Mucosa of stomach (tissue), 1 donor: Measurements from ENCODE around the gene EMX1.

Experiments used
- H3K27me3 ChIP-seq: one replicate; pipeline ENCODE4 v1.7.0; 2013; ENCODE audit warnings: mild to moderate bottlenecking, low read length; ENCODE audit not compliant: control insufficient read depth, insufficient read depth
- H3K36me3 ChIP-seq: one replicate; pipeline ENCODE4 v1.7.0; 2013; ENCODE audit warnings: low read length; ENCODE audit not compliant: control insufficient read depth, insufficient read depth
- H3K4me1 ChIP-seq: one replicate; pipeline ENCODE4 v1.7.0; 2013; ENCODE audit warnings: mild to moderate bottlenecking, low read length; ENCODE audit not compliant: control insufficient read depth, insufficient read depth
- H3K4me3 ChIP-seq: one replicate; pipeline ENCODE4 v1.7.0; 2013; ENCODE audit warnings: low read length
- H3K9ac ChIP-seq: one replicate; pipeline ENCODE4 v1.7.0; 2013; ENCODE audit warnings: mild to moderate bottlenecking, low read length, moderate library complexity
- H3K9me3 ChIP-seq: one replicate; pipeline ENCODE4 v1.7.0; 2013; ENCODE audit warnings: mild to moderate bottlenecking, low read length, moderate library complexity; ENCODE audit not compliant: control insufficient read depth
- donor health status: Pancreatic carcinoma.

EMX1 gene

DNA sequence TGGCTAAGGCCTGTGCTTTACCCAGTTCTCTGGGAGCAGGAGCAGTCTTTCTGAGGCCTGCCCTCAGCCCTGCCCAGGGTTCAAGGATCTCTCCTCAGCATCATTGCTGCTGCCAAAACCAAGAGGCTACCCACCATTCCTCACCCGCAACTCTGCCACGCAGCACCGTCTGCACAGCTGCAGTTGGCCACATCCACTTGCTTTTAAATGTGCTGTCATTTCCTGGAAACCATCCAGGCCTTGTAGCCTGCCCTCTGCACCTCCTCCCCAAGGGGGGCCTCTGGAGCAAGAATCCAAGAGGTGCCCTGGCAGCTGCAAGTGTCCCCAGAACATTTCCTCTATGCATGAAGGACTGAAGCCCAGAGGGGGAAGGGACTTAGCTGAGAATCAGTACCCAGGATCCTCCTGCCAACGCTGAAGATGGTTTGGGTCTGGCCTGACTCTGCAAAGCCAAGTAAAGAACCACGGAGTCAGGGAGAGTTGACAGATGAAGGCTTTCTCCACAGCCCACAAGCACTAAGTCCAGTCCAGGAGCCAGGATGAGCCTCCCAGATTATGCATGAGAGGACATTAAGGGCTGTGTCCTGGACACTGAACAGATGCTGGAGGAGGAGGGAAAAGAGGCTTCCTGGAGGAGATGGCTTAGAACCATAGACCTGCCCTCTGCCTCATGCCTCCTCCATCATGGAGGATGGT is 14.9 kb downstream of the EMX1 start:
- Histone ChIP-seq H3K27me3 (peaks cover 58% of the 10 kb centered on the region), H3K36me3 (no peaks in the 10 kb centered on the region), H3K4me1 (peaks cover 10% of the 10 kb centered on the region), H3K4me3 (no peak overlapping the region), H3K9ac (no peak overlapping the region), H3K9me3 (no peaks in the 10 kb centered on the region)

DNA sequence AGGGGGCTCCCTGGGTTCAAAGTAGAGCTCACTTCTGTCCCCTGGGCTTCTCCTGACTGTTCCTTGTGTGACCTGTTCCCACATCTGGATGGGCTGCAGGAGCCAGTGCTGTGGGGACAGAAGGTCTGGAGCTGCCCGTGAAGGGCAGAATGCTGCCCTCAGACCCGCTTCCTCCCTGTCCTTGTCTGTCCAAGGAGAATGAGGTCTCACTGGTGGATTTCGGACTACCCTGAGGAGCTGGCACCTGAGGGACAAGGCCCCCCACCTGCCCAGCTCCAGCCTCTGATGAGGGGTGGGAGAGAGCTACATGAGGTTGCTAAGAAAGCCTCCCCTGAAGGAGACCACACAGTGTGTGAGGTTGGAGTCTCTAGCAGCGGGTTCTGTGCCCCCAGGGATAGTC is 15.5 kb downstream of the EMX1 start:
- Histone ChIP-seq H3K4me1 (peaks cover 10% of the 10 kb centered on the region), H3K4me3 (no peak overlapping the region), H3K36me3 (no peaks in the 10 kb centered on the region), H3K9me3 (no peaks in the 10 kb centered on the region), H3K27me3 (peaks cover 55% of the 10 kb centered on the region), H3K9ac (no peak overlapping the region)

DNA sequence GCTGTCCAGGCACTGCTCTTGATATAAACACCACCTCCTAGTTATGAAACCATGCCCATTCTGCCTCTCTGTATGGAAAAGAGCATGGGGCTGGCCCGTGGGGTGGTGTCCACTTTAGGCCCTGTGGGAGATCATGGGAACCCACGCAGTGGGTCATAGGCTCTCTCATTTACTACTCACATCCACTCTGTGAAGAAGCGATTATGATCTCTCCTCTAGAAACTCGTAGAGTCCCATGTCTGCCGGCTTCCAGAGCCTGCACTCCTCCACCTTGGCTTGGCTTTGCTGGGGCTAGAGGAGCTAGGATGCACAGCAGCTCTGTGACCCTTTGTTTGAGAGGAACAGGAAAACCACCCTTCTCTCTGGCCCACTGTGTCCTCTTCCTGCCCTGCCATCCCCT is 15.9 kb downstream of the EMX1 start:
- peaks cover 10% of the 10 kb centered on the region for H3K4me1 ChIP-seq
- H3K36me3 ChIP-seq = no peaks in the 10 kb centered on the region
- H3K4me3 ChIP-seq = no peak overlapping the region
- H3K27me3 ChIP-seq = peaks cover 54% of the 10 kb centered on the region
- no peak overlapping the region for H3K9ac ChIP-seq
- no peaks in the 10 kb centered on the region for H3K9me3 ChIP-seq

DNA sequence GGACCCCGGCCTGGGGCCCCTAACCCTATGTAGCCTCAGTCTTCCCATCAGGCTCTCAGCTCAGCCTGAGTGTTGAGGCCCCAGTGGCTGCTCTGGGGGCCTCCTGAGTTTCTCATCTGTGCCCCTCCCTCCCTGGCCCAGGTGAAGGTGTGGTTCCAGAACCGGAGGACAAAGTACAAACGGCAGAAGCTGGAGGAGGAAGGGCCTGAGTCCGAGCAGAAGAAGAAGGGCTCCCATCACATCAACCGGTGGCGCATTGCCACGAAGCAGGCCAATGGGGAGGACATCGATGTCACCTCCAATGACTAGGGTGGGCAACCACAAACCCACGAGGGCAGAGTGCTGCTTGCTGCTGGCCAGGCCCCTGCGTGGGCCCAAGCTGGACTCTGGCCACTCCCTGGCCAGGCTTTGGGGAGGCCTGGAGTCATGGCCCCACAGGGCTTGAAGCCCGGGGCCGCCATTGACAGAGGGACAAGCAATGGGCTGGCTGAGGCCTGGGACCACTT is 16.4 kb downstream of the EMX1 start:
- Histone ChIP-seq H3K4me3 (no peak overlapping the region), H3K9ac (no peak overlapping the region), H3K4me1 (peaks cover 10% of the 10 kb centered on the region), H3K36me3 (no peaks in the 10 kb centered on the region), H3K27me3 (peaks cover 49% of the 10 kb centered on the region), H3K9me3 (no peaks in the 10 kb centered on the region)

DNA sequence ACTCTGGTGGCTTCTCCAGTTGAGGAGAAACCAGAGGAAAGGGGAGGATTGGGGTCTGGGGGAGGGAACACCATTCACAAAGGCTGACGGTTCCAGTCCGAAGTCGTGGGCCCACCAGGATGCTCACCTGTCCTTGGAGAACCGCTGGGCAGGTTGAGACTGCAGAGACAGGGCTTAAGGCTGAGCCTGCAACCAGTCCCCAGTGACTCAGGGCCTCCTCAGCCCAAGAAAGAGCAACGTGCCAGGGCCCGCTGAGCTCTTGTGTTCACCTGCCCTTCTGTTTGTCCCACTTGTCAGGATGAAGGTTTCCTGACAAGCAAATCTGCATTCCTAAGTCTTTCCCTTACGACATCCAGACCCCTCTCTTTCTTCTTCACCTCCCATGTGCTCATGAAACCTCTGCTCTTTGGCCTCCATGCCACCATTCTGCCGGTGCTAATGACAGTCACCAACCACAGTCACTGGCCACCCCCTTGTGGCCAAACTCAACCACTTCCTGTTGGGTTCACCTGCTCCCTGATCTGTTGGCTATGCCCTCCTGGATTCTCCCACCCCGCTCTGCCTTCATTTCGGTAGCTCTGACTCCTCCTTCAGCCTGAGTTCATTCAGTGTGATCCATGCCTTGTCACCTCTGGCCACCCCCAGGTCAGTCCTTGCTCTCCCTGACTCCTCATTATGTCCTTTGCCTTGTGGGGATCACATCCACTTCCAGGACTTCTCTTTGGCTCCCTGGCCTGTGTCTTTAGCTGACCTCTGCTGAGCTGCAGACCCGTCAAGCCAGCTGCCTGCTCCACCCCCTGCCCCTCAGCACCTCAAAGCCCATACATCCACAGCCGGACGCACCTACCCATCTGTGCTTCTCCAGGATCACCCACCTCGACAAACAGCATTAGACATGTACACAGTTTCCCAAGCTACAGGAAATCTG is 17.6 kb downstream of the EMX1 start:
- no peak overlapping the region for H3K4me3 ChIP-seq
- no peaks in the 10 kb centered on the region for H3K36me3 ChIP-seq
- H3K4me1 ChIP-seq = peaks cover 10% of the 10 kb centered on the region
- H3K27me3 ChIP-seq = peaks cover 37% of the 10 kb centered on the region
- H3K9me3 ChIP-seq = no peaks in the 10 kb centered on the region
- H3K9ac ChIP-seq = no peak overlapping the region

DNA sequence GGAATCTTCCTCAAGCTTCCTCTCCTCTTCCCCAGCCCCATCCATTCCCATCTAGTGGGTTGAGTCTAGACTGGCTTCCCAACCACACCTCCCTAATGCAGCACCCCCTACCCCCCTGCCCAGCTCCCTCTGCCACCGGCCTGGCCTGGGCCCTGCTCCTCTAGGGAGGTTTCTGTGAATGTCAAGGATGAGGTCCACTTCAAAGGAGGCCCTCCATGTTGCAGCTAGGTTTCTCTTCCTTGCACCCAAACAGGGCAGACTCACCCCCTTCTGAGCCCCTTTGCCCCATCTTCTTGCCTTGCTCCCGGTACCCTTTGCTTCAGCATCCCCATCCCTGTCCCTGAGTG is 18.3 kb downstream of the EMX1 start:
- Histone ChIP-seq H3K9me3 (no peaks in the 10 kb centered on the region), H3K36me3 (no peaks in the 10 kb centered on the region), H3K9ac (no peak overlapping the region), H3K27me3 (peaks cover 31% of the 10 kb centered on the region), H3K4me1 (peaks cover 10% of the 10 kb centered on the region), H3K4me3 (no peak overlapping the region)

DNA sequence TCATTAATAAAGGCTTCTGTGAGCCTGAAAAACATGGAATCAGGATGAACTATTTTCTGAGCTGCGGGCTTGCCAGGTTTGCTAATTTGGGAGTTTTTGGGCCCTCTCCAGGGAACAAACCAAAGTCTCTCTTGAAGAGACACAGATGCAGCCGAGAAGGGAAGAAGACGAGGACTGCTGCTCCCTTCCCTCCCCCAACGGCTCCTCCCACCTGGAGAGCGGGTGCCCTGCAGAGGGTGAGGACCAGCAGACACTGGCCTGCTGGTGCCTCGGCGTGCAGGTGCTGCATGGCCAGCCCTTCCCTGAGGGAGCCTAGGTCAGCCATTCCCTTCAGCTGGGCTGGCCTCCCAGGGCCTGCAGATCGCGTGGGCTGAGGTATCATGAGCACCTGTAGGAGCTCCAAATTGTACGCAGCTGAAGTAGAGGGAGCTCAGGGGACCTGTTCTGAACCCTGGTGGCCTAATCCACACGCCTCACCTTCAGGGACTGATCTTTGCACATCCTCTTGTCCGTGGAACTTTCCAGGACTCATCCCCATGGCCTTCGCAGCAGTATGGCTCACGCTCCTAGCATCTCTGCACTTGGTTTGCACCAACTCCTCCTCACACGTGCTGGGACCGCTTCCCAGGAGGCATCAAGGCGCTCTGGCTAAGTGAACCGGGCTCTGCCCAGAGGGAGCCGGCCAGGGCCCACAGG is 19.5 kb downstream of the EMX1 start:
- no peak overlapping the region for H3K9ac ChIP-seq
- no peak overlapping the region for H3K4me3 ChIP-seq
- no peaks in the 10 kb centered on the region for H3K36me3 ChIP-seq
- H3K27me3 ChIP-seq = peaks cover 29% of the 10 kb centered on the region
- H3K4me1 ChIP-seq = peaks cover 10% of the 10 kb centered on the region
- no peaks in the 10 kb centered on the region for H3K9me3 ChIP-seq

DNA sequence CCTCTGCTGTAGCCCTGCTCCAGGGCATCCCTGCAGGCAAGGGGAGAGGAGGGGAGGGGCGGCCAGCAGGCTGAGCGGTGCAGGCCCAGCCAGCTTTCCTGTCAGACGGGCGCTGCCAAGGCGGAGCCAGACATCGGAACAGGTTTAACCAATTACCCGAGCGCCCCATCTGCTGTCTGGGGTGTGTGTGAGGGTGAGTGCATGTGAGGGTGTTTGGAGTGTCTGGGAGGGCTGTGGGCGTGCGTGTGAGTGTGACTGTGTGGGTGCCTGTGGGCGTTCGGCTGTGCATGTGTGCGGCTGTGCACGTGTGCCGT is 20.0 kb downstream of the EMX1 start:
- H3K27me3 ChIP-seq = peaks cover 24% of the 10 kb centered on the region
- no peaks in the 10 kb centered on the region for H3K36me3 ChIP-seq
- H3K4me1 ChIP-seq = peaks cover 10% of the 10 kb centered on the region
- H3K9me3 ChIP-seq = no peaks in the 10 kb centered on the region
- H3K4me3 ChIP-seq = no peak overlapping the region
- H3K9ac ChIP-seq = no peak overlapping the region

DNA sequence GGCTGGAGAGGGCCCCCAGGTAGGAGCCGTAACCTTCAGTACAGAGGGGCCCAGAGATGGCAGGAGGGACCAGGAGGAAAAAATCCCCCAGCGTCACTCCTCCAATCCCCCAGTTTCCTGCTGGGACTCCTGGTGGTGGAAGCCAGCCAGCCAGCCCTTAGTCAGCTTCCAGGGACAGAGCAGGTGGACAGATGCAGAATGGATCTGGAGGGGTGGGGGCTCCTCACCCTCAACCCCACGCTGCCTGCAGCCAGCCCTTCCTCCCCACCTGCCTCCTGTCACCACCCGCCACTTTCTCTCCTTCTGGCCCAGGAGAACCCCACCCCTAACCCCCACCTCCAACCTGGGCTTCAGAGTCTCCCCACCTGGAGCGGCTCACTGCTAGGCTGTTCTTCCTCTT is 21.1 kb downstream of the EMX1 start:
- H3K36me3 ChIP-seq = no peaks in the 10 kb centered on the region
- H3K27me3 ChIP-seq = peaks cover 15% of the 10 kb centered on the region
- no peak overlapping the region for H3K4me3 ChIP-seq
- H3K9me3 ChIP-seq = no peaks in the 10 kb centered on the region
- H3K4me1 ChIP-seq = peaks cover 6% of the 10 kb centered on the region
- H3K9ac ChIP-seq = no peak overlapping the region

DNA sequence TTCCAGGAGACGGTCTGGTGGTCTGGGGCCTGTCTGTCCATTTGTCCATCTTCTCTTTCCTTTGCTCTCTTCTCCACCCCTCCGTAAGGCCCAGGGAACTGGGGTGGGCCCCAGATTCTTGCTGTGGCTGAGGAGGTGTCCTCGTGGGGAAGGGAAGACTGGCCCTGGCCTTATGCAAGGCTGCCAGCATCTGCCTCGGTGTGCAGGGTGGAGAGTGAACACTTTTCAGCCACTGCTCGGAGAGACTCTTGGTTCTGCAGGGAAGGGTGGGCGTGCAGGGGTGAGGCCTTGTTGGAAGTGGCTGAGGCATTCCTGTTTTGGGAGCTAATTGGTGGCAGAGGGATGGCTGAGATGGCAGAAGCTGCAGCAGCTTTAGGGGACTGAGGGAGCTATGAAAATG is 23.0 kb downstream of the EMX1 start:
- Histone ChIP-seq H3K4me1 (no peaks in the 10 kb centered on the region), H3K27me3 (peaks cover 15% of the 10 kb centered on the region), H3K4me3 (no peak overlapping the region), H3K36me3 (no peaks in the 10 kb centered on the region), H3K9me3 (no peaks in the 10 kb centered on the region), H3K9ac (no peak overlapping the region)

DNA sequence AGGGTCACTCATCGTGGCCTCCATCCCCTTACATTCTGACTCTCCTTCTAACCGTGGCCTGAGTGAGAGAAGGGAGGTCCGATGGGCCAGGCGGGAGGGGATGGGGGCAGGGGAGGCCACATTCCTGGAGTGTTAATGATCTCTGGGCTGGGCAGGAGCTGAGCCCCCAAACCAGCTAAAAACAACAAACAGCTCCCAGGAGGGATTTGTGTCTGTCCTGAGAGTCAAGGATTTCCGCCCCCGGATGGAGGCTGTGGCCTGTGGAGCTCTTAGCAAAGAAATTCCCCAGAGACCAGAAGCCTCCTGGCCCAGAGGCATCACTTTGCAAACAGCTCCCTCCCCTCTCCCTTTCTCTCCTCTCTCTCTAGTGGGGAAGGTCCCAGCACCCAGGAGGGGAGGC is 23.5 kb downstream of the EMX1 start:
- H3K9ac ChIP-seq = no peak overlapping the region
- no peaks in the 10 kb centered on the region for H3K9me3 ChIP-seq
- H3K36me3 ChIP-seq = no peaks in the 10 kb centered on the region
- no peak overlapping the region for H3K4me3 ChIP-seq
- H3K4me1 ChIP-seq = no peaks in the 10 kb centered on the region
- H3K27me3 ChIP-seq = peaks cover 11% of the 10 kb centered on the region

DNA sequence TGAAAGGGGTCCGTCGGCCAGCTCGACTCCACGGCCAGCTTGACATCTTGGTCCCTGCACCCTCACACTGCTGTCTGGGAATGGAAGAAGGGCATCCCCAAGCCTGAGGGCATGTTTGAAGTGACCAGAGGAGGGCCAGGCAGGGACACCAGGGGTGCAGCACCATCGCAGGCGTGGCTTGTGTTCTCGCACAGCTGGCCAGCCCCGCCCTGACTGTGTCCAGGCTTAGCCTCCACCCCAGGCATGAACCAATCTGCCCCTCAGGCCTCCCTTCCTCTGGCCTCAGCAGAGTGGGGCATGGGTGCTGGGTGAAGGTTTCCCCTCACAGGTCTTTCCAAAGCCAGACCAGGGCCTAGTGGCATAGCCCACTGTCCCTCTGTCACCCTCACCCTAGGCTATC is 25.0 kb downstream of the EMX1 start:
- H3K4me3 ChIP-seq = no peak overlapping the region
- no peak overlapping the region for H3K9ac ChIP-seq
- peaks cover 7% of the 10 kb centered on the region for H3K27me3 ChIP-seq
- no peaks in the 10 kb centered on the region for H3K36me3 ChIP-seq
- H3K9me3 ChIP-seq = no peaks in the 10 kb centered on the region
- no peaks in the 10 kb centered on the region for H3K4me1 ChIP-seq
